Measurements from ENCODE around the gene KLHDC8A. TPM values are rescaled to one million over a fixed set of nuclear protein-coding genes. Genes with fewer than 3 reads are reported as not detected.

The KLHDC8A gene
- total and polyA plus RNA-seq, 2 of the 13 experiments (the other 11 are each of a cell fraction or from before 2014, with no cell fraction given) = not detected

GRCh38 chr1:205321162-205321958 lies 35.4 kb downstream of the KLHDC8A start, which contains the start of gene NUAK2 (continued):
- TF ChIP-seq ZNF142 (CRISPR knock-in tag; IDR thresholded peaks at IDR 0.05) = peak; percentile 52; the same call in 1 of the 2 replicates
- TF ChIP-seq EED (CRISPR knock-in tag; IDR thresholded peaks at IDR 0.05) = 0 out of 2 replicates have a peak, but pooled peaks have one; percentile 26
- peak; percentile 41 for TF ChIP-seq ZNF781 (CRISPR knock-in tag; IDR thresholded peaks at IDR 0.05; ENCODE audit: borderline replicate concordance, not compliant biosample characterization)
- no peak for TF ChIP-seq ZNF530 (CRISPR knock-in tag; IDR thresholded peaks at IDR 0.05; ENCODE audit: low read depth)
- peak; percentile 63; the same call in 1 of the 2 replicates for TF ChIP-seq KDM2A (CRISPR knock-in tag; IDR thresholded peaks at IDR 0.05; ENCODE audit: borderline replicate concordance, low read depth)
- no peak for TF ChIP-seq MBNL3 (CRISPR knock-in tag; conservative IDR thresholded peaks at IDR 0.05)
- TF ChIP-seq GABPB1 (CRISPR knock-in tag; IDR thresholded peaks at IDR 0.05) = peak; percentile 65; the same call in 1 of the 2 replicates
- peak; percentile 53; the same call in 1 of the 2 replicates for TF ChIP-seq SNAPC4 (CRISPR knock-in tag; IDR thresholded peaks at IDR 0.05)
- TF ChIP-seq ZNF335 (CRISPR knock-in tag; IDR thresholded peaks at IDR 0.05) = peak; percentile 62; the same call in 1 of the 2 replicates
- no peak for TF ChIP-seq FOXA1 (IDR thresholded peaks at IDR 0.05)
- TF ChIP-seq FOXA1 (CRISPR knock-in tag; IDR thresholded peaks at IDR 0.05) = peak; percentile 7; the same call in 1 of the 2 replicates
- TF ChIP-seq IRX3 (CRISPR knock-in tag; IDR thresholded peaks at IDR 0.05; ENCODE audit: borderline replicate concordance, low read depth) = no peak
- peak; percentile 65 for TF ChIP-seq SAP130 (CRISPR knock-in tag; IDR thresholded peaks at IDR 0.05; ENCODE audit: low read depth)
- no peak for TF ChIP-seq TBL1XR1 (IDR thresholded peaks at IDR 0.05; ENCODE audit: borderline replicate concordance, low read length, partially characterized antibody)
- peak; percentile 41; the same call in 1 of the 2 replicates for TF ChIP-seq SPEN (CRISPR knock-in tag; IDR thresholded peaks at IDR 0.05; ENCODE audit: low read depth)
- TF ChIP-seq SALL1 (CRISPR knock-in tag; IDR thresholded peaks at IDR 0.05) = peak; percentile 46; the same call in 1 of the 2 replicates
- TF ChIP-seq TAF1 (CRISPR knock-in tag; IDR thresholded peaks at IDR 0.05) = peak; percentile 93
- TF ChIP-seq ZNF570 (CRISPR knock-in tag; IDR thresholded peaks at IDR 0.05; ENCODE audit: borderline replicate concordance) = no peak
- TF ChIP-seq SRF (IDR thresholded peaks at IDR 0.05; ENCODE audit: low read depth, low read length) = peak; percentile 28; the same call in 1 of the 2 replicates

Data from HepG2 (cell line).